GM12878 (cell line): ENCODE measurements around the gene KCNJ16.

ENCODE experiments used
- CREB1 ChIP-seq: IDR thresholded peaks from 2 replicates; pipeline ENCODE4 v1.6.1; 2012; ENCODE audit warnings: low read depth, mild to moderate bottlenecking, inconsistent platforms
- CTCF ChIP-seq, 3 experiments: IDR thresholded peaks in 2 of 3; conservative IDR thresholded peaks in 1 of 3; 2 replicates each; pipeline ENCODE4 v1.5.1; 2011; ENCODE audit warnings: low read depth in 3 of 3, low read length in 3 of 3, mild to moderate bottlenecking in 3 of 3, control low read depth in 2 of 3, moderate library complexity in 2 of 3, inconsistent platforms in 1 of 3, mixed read lengths in 1 of 3; ENCODE audit not compliant: control insufficient read depth in 2 of 3, insufficient read depth in 1 of 3; ENCODE audit errors: extremely low read depth in 1 of 3
- ELK1 ChIP-seq: IDR thresholded peaks from 2 replicates; pipeline ENCODE4 v1.6.1; 2012; ENCODE audit warnings: low read depth, low read length, improper control_type of control experiment
- EZH2 ChIP-seq: IDR thresholded peaks from 2 replicates; pipeline ENCODE4 v1.6.1; 2012; ENCODE audit warnings: low read depth, mild to moderate bottlenecking, control low read depth, inconsistent platforms, low read length, borderline replicate concordance; ENCODE audit not compliant: control insufficient read depth
- NFYB ChIP-seq: IDR thresholded peaks from 2 replicates; pipeline ENCODE4 v1.6.1; 2011; ENCODE audit warnings: low read depth, mild to moderate bottlenecking, low read length, improper control_type of control experiment, moderate library complexity; ENCODE audit not compliant: insufficient read depth
- POLR2A ChIP-seq: IDR thresholded peaks from 2 replicates; pipeline ENCODE4 v1.6.1; 2011; ENCODE audit warnings: low read depth, mild to moderate bottlenecking, low read length
- RAD51 ChIP-seq: fragments of 450-650 bp; IDR thresholded peaks from 2 replicates; pipeline ENCODE4 v1.6.1; 2016; ENCODE audit warnings: moderate library complexity, mild to moderate bottlenecking, inconsistent platforms
- STAT1 ChIP-seq: fragments of 450-650 bp; conservative IDR thresholded peaks from 2 replicates; pipeline ENCODE4 v1.6.1; 2014; ENCODE audit warnings: antibody characterized with exemption, mild to moderate bottlenecking
- ZBTB11 ChIP-seq: fragments of 450-650 bp; formaldehyde crosslinking; IDR thresholded peaks from 2 replicates; pipeline ENCODE4 v1.5.0; 2022; ENCODE audit warnings: mild to moderate bottlenecking, missing genetic modification characterization

- TF ChIP-seq CTCF (IDR thresholded peaks at IDR 0.05 in 2 of 3, conservative IDR thresholded peaks at IDR 0.05 in 1 of 3; ENCODE audit: control insufficient read depth in 2 of 3, extremely low read depth in 1 of 3, insufficient read depth in 1 of 3, low read depth in 3 of 3, low read length in 3 of 3) (no peak), NFYB (no peak), ELK1 (no peak), POLR2A (no peak), EZH2 (no peak), STAT1 (no peak), CREB1 (no peak), ZBTB11 (CRISPR knock-in tag) (no peak), RAD51 (no peak)
Observed at GRCh38 chr17:70059071-70059470, 16.0 kb upstream of the KCNJ16 start.
